Sigmoid colon (tissue), 4 donors: Measurements from ENCODE around the gene TMEM231.

Experiments used
- CTCF ChIP-seq, 4 experiments: fragments of 450-650 bp in 3 of 4; fragments of 200-600 bp in 1 of 4; IDR thresholded peaks; one replicate each; pipeline ENCODE4 v1.5.1; 2016 to 2019; ENCODE audit warnings: antibody characterized with exemption in 4 of 4, mild to moderate bottlenecking in 3 of 4, moderate library complexity in 2 of 4
- POLR2A ChIP-seq, 2 donors: fragments of 450-650 bp; IDR thresholded peaks; one replicate each; pipeline ENCODE4 v1.6.1; 2016; ENCODE audit warnings: antibody characterized with exemption in 2 of 2, mild to moderate bottlenecking in 2 of 2, moderate library complexity in 2 of 2
- POLR2AphosphoS5 ChIP-seq, 4 donors: sonication (generic); formaldehyde crosslinking; IDR thresholded peaks; one replicate each; pipeline ENCODE4 v1.6.1; 2017; ENCODE audit warnings: antibody characterized with exemption in 4 of 4

- TF ChIP-seq POLR2A (IDR thresholded peaks at IDR 0.05) (no peak), CTCF (IDR thresholded peaks at IDR 0.05) (no peak), POLR2AphosphoS5 (IDR thresholded peaks at IDR 0.05) (no peak)
Observed at GRCh38 chr16:75491876-75492275, 64.2 kb downstream of the TMEM231 start.
